Stimulated activated CD8-positive, alpha-beta memory T cell treated with anti-CD3 and anti-CD28 coated beads, Interleukin-2, amount 100 ng/mL, for 48 hours (primary cell): Measurements from ENCODE around the gene CCIN.
A peak's percentile ranks its signal among the peaks of the same experiment; 100 is the strongest.
"Not testable (repeated sequence)": the region's sequence is repeated elsewhere in the genome, so short reads cannot be mapped to it uniquely, and the experiment has no call there.

Source experiments
- DNase-seq, 2 donors: peaks; one replicate each; pipeline ENCODE4 v3.0.0-alpha.2; 2020; ENCODE audit warnings: low read depth in 2 of 2

The CCIN gene

DNA sequence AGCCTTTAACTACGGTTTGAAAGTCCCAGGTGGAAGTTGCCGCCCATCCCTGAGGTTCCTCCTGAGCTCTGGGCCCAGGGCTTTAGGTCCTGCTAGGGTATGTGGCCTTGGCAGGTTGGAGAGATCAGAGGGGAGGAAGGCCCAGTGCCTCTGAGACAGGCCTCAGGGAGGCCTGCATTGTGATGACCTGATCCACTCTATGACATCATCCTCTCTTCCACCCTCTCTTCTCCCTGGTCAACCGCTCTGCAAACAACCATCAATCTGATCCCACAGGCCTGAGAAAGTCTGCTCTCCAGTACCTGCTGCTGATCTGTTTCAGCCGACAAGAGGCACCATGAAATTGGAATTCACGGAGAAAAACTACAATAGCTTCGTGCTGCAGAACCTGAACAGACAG is at the start of gene CCIN:
Gene CCIN, plus strand, starts transcription at position 223 of the 400 bp plus-strand sequence. Its CDS starts 115 bp downstream, at position 338.
- no peak for DNase-seq

- no peak for DNase-seq
Measured at GRCh38 chr9:36119476-36119875, 49.7 kb upstream of the CCIN start.

GRCh38 chr9:36120705-36121104 is 48.5 kb upstream of the CCIN start:
- DNase-seq, result no peak

- DNase-seq, result no peak
Measured at GRCh38 chr9:36121971-36122370, 47.2 kb upstream of the CCIN start.

GRCh38 chr9:36123515-36123914 is 45.7 kb upstream of the CCIN start:
- no peak for DNase-seq

- DNase-seq, result no peak
Measured at GRCh38 chr9:36125062-36125855, 43.9 kb upstream of the CCIN start.

DNA sequence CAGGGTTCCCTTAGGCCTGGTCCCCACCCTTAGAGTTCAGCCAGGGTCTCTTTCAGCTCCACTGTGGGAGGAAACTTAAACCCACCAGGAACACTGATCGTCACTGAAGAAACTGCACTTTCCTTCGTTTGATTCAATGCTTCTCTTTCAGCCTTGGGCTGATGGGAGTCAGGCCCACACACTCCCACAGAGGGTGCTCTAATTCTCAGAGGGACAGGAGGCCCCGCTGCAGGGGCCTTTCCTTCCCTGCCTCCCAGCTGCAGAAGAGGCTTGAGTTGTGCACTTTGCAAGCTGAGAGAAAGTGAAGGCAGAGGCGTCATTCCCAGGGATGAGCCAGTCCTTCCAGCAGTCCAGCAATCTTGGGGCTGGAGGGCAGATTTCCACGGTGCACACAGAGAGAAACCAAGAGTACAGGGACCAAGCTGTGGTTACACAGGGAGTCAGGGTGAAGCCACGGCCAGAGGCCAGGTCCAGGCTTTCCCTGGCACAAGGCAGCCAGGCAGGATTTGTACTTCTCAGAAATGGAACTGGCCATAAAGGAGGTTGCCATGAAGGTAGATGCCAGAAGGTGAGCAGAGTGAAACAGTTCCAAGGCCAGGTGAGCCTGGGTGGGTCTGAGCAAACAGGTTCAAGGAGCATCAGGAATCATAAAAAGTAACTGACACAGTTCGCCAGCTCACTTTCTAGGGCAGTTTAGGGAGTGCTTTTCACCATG is 43.0 kb upstream of the CCIN start:
- DNase-seq, result no peak

DNA sequence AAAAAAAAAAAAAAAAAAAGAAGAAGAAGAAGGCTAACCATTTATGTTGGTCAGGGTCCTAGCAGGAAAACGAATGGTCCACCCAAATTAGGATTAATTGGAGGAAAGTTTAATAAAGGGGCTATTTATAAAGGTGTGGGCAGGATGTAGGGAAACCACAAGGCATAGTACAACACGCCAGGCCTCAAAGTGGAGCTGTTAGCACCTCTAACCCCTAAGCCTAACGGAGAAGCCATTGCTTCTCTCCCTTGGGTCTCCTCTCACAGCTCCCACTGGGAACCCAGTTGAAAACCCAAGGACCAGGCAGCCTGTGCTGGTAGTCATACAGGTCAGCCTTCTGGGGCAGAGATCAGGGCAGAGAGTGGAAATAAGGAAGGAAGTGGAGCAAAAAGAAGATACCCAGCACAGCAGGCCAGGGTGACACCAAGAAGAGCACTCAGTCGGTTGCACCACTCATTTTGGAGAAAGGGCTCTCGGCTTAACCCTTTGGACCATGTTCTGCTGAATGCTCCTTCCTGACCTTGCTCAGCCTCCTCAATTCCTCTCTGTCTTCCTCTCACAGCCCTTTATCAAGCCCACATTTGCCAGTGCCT is 41.4 kb upstream of the CCIN start:
- DNase-seq, result no peak

DNA sequence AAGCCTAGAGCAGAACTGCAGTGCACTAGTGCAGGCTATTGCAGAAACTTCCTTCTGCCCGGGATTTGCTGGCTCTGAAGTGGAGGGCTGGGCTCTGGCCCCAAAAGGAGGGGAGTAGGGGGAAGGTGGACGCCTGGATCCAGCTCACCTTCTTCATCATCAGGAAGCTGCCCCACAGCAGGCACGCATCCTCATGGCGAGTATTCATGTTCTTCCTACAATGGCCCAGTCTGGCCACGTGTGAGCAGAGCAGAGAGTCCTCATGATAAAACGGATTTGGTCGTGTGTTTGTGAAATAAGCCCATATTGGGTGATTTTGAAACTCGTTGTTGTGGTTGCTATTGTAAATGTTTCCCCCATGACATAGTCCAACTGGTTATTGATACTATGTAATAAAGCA is 40.8 kb upstream of the CCIN start:
- DNase-seq, result no peak

DNA sequence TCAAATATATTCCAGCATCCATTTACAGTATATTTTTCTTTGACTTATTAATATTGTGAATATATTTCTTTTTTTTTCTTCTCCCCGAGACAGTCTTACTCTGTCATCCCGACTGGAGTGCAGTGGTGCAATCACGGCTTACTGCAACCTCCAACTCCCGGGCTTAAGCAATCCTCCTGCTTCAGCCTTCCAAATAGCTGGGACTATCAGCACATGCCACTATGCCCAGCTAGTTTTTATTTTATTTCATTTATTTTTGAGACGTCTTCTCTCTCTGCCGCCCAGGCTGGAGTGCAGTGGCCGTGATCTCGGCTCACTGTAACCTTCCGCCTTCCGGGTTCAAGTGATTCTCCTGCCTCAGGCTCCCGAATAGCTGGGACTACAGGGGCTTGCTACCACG is 40.0 kb upstream of the CCIN start:
- no peak for DNase-seq

GRCh38 chr9:36131666-36132065 is 37.5 kb upstream of the CCIN start:
- not testable (repeated sequence) for DNase-seq

- DNase-seq, result no peak
Measured at GRCh38 chr9:36132086-36132485, 37.1 kb upstream of the CCIN start.

- DNase-seq, result no peak
Measured at GRCh38 chr9:36134761-36135505, 34.3 kb upstream of the CCIN start.

GRCh38 chr9:36135741-36136271 is 33.4 kb upstream of the CCIN start:
- DNase-seq, result no peak

- peak; percentile 67 to 68 for DNase-seq
Measured at GRCh38 chr9:36136272-36136893, 32.8 kb upstream of the CCIN start, which contains the start of gene GLIPR2. Gene GLIPR2 (plus strand): TSS chr9:36136733. CDS start chr9:36136779, 46 bp downstream.

GRCh38 chr9:36136894-36137391 is 32.2 kb upstream of the CCIN start:
- no peak for DNase-seq

GRCh38 chr9:36137392-36138004 is 31.7 kb upstream of the CCIN start:
- DNase-seq, result no peak

DNA sequence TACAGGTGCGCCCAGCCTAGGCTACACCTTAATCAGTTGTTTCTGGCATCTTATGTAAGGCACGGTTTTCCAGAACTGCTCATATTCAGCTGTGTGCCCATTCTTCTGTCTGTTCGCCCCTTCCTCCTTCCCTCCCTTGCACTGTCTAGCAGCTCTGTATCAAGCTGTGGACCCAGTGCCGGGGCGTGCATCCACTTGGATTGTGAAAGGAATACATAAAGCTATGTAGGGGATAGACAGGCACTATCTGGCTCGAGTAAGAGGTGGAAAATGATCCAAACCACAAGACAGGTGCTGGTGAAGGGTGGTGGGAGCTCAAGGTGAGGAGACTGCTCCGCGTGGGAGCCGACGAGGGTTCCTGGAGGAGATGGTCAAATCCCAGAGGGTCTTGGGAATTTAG is 30.7 kb upstream of the CCIN start:
- DNase-seq, result no peak

- no peak for DNase-seq
Measured at GRCh38 chr9:36138901-36139300, 30.3 kb upstream of the CCIN start.
